ENCODE results near the gene PIGM. TPM values are rescaled to one million over a fixed set of nuclear protein-coding genes. Genes with fewer than 3 reads are reported as not detected.

PIGM gene
- total and polyA plus RNA-seq, 2 of the 13 experiments (the other 11 are each of a cell fraction or from before 2014, with no cell fraction given) = 3.4 to 4.6 TPM

- H2AFZ ChIP-seq (ENCODE audit: low read length) = no peak overlapping the region
- BruUV-seq (replicated peaks) = no TSS peak
- no peaks in the 10 kb centered on the region for H4K20me1 ChIP-seq (ENCODE audit: insufficient read depth, low read length)
- no peaks in the 10 kb centered on the region for H3K79me2 ChIP-seq (ENCODE audit: insufficient read depth, low read length)
- no peaks in the 10 kb centered on the region for H3K36me3 ChIP-seq (replicated peaks in 1 of 2; ENCODE audit: control insufficient read depth in 1 of 2, insufficient read depth in 2 of 2, low read length in 2 of 2)
- no peaks in the 10 kb centered on the region for H3K9me3 ChIP-seq (ENCODE audit: low read length)
- in situ Hi-C loops (cut with HindIII; ENCODE audit: extremely low pct_ligation_motif_present, low pct_unique_long_range_greater_than_20kb) (loop anchor here (5.0 kb wide), 2 partner anchors 72 to 212 kb away; no protein-coding TSS in a partner anchor), intact Hi-C loops (cut with micrococcal nuclease; ENCODE audit: unreplicated experiment) (no loop called here)
- no peak for ATAC-seq
- no peak overlapping the region for H3K4me3 ChIP-seq (replicated peaks in 1 of 3; ENCODE audit: insufficient read depth in 1 of 3, low read depth in 2 of 3, low read length in 3 of 3)
- H3K4me2 ChIP-seq (ENCODE audit: low read depth, low read length) = no peak overlapping the region
- CTCF ChIA-PET (ENCODE audit: low intra/inter-chr PET ratio, low total read pairs) = interaction anchor here (1.1 to 4.3 kb wide), 2 partner anchors 69 to 72 kb away, joined by 3 to 57 read pairs; no protein-coding TSS in a partner anchor
- no peak for DNase-seq (ENCODE audit: low spot score)
- no peak for FAIRE-seq
- no peak for TF ChIP-seq TCF12 (IDR thresholded peaks at IDR 0.05)
- no peak for TF ChIP-seq TCF12 (CRISPR knock-in tag; IDR thresholded peaks at IDR 0.05)
- WGBS (ENCODE audit: low lambda C conversion rate) = 0% methylated on average over 2 of the region's 2 CpGs
- no peak overlapping the region for H3K9ac ChIP-seq (ENCODE audit: insufficient read depth, low read depth, low read length)
- H3K27me3 ChIP-seq (ENCODE audit: control insufficient read depth in 1 of 2, insufficient read depth in 2 of 2, low read length in 2 of 2) = 0 out of 5 replicates have a peak, but pooled peaks cover 0 to 7% of the 10 kb centered on the region in 2 experiments
- H3K4me1 ChIP-seq (ENCODE audit: insufficient read depth, low read length) = no peaks in the 10 kb centered on the region
- H3K27ac ChIP-seq (ENCODE audit: extremely low read length, insufficient read depth, low read length) = no peak overlapping the region
- POLR2A ChIA-PET = no interaction called here
Measured at GRCh38 chr1:160009081-160009480, 22.7 kb downstream of the PIGM start.

GRCh38 chr1:160007577-160008200, 24.1 kb downstream of the PIGM start:
- intact Hi-C loops (cut with micrococcal nuclease; ENCODE audit: unreplicated experiment) (loop anchor here (1.0 to 2.0 kb wide), 3 partner anchors 37 to 209 kb away; no protein-coding TSS in a partner anchor), in situ Hi-C loops (cut with HindIII; ENCODE audit: extremely low pct_ligation_motif_present, low pct_unique_long_range_greater_than_20kb) (loop anchor here (5.0 kb wide), 2 partner anchors 70 to 210 kb away; no protein-coding TSS in a partner anchor)
- peak; percentile 41 for DNase-seq (ENCODE audit: low spot score)
- H2AFZ ChIP-seq (ENCODE audit: low read length) = no peak overlapping the region
- no peaks in the 10 kb centered on the region for H4K20me1 ChIP-seq (ENCODE audit: insufficient read depth, low read length)
- H3K27ac ChIP-seq (ENCODE audit: extremely low read length, insufficient read depth, low read length) = no peak overlapping the region
- 0 out of 5 replicates have a peak, but pooled peaks cover 0 to 7% of the 10 kb centered on the region in 2 experiments for H3K27me3 ChIP-seq (ENCODE audit: control insufficient read depth in 1 of 2, insufficient read depth in 2 of 2, low read length in 2 of 2)
- ATAC-seq = no peak
- peak; percentile 47; the same call in 1 of the 2 replicates for TF ChIP-seq SMC3 (IDR thresholded peaks at IDR 0.05; ENCODE audit: low read length)
- no peak for TF ChIP-seq ZBTB8A (CRISPR knock-in tag; IDR thresholded peaks at IDR 0.05; ENCODE audit: borderline replicate concordance, low read depth)
- peak; percentile 73 for TF ChIP-seq CTCF (CRISPR knock-in tag; IDR thresholded peaks at IDR 0.05)
- TF ChIP-seq FOXJ3 (CRISPR knock-in tag; IDR thresholded peaks at IDR 0.05; ENCODE audit: borderline replicate concordance) = no peak
- TF ChIP-seq ZNF496 (CRISPR knock-in tag; IDR thresholded peaks at IDR 0.05; ENCODE audit: insufficient replicate concordance) = no peak
- no peak for TF ChIP-seq RXRA (CRISPR knock-in tag; IDR thresholded peaks at IDR 0.05)
- peak; percentile 77 for TF ChIP-seq STAG1 (CRISPR knock-in tag; IDR thresholded peaks at IDR 0.05)
- TF ChIP-seq KLF6 (CRISPR knock-in tag; IDR thresholded peaks at IDR 0.05) = no peak
- TF ChIP-seq BCL6 (CRISPR knock-in tag; IDR thresholded peaks at IDR 0.05) = no peak
- TF ChIP-seq RAD21 (CRISPR knock-in tag; IDR thresholded peaks at IDR 0.05) = peak; percentile 56; the same call in 1 of the 2 replicates
- TF ChIP-seq UBTF (CRISPR knock-in tag; IDR thresholded peaks at IDR 0.05) = no peak
- no peak for TF ChIP-seq ZNF782 (CRISPR knock-in tag; IDR thresholded peaks at IDR 0.05; ENCODE audit: borderline replicate concordance)
- H3K4me1 ChIP-seq (ENCODE audit: insufficient read depth, low read length) = no peaks in the 10 kb centered on the region
- peak; percentile 81 for FAIRE-seq
- ChIA-PET CTCF (ENCODE audit: low intra/inter-chr PET ratio, low total read pairs) (interaction anchor here (1.1 to 4.3 kb wide), 8 partner anchors 62 to 227 kb away, joined by 3 to 57 read pairs (median 7); partner anchors contain the start of genes DUSP23 and IGSF9), POLR2A (no interaction called here)
- 33% methylated on average over 3 of the region's 3 CpGs for WGBS (ENCODE audit: low lambda C conversion rate)
- no peaks in the 10 kb centered on the region for H3K9me3 ChIP-seq (ENCODE audit: low read length)
- H3K9ac ChIP-seq (ENCODE audit: insufficient read depth, low read depth, low read length) = no peak overlapping the region
- no peak overlapping the region for H3K4me2 ChIP-seq (ENCODE audit: low read depth, low read length)
- no peaks in the 10 kb centered on the region for H3K79me2 ChIP-seq (ENCODE audit: insufficient read depth, low read length)
- no peaks in the 10 kb centered on the region for H3K36me3 ChIP-seq (replicated peaks in 1 of 2; ENCODE audit: control insufficient read depth in 1 of 2, insufficient read depth in 2 of 2, low read length in 2 of 2)
- H3K4me3 ChIP-seq (replicated peaks in 1 of 3; ENCODE audit: insufficient read depth in 1 of 3, low read depth in 2 of 3, low read length in 3 of 3) = no peak overlapping the region
- BruUV-seq (replicated peaks) = no TSS peak
